ENCODE results near the gene ABAT. TPM values are rescaled to one million over a fixed set of nuclear protein-coding genes. Genes with fewer than 3 reads are reported as not detected.

The ABAT gene
- total and polyA plus RNA-seq, 2 of the 8 experiments (the other 6 are each of a cell fraction or from before 2014, with no cell fraction given): 6.4 to 8.4 TPM

- Histone ChIP-seq H4K8ac (ENCODE audit: extremely low read depth, insufficient read depth, low read length) (no peak overlapping the region), H3K23me2 (ENCODE audit: low read depth, low read length) (no peaks in the 10 kb centered on the region), H3K56ac (replicated peaks; ENCODE audit: insufficient read length, low read depth, low read length) (no peak overlapping the region), H2BK15ac (ENCODE audit: low read length) (no peak overlapping the region), H2AFZ (ENCODE audit: low read length) (no peak overlapping the region), H4K20me1 (replicated peaks in 1 of 2; ENCODE audit: control insufficient read depth in 1 of 2, insufficient read depth in 2 of 2, low read length in 2 of 2) (no peaks in the 10 kb centered on the region), H2AK5ac (ENCODE audit: low read depth, low read length) (no peak overlapping the region), H2BK20ac (ENCODE audit: low read length) (no peak overlapping the region), H3K36me3 (ENCODE audit: control insufficient read depth in 2 of 4, insufficient read depth in 4 of 4, low read length in 3 of 4) (no peaks in the 10 kb centered on the region), H4K91ac (replicated peaks; ENCODE audit: insufficient read length, low read length) (no peak overlapping the region), H2BK120ac (replicated peaks; ENCODE audit: low read depth, low read length) (no peak overlapping the region), H3K79me2 (ENCODE audit: control insufficient read depth in 1 of 2, insufficient read depth in 2 of 2, low read length in 2 of 2) (no peaks in the 10 kb centered on the region), H3K23ac (ENCODE audit: insufficient read length) (no peak overlapping the region), H4K5ac (ENCODE audit: insufficient read length, low read depth, low read length) (no peak overlapping the region), H3K27ac (ENCODE audit: low read depth, low read length) (no peak overlapping the region), H3K4ac (replicated peaks; ENCODE audit: insufficient read length, low read depth, low read length) (no peak overlapping the region), H3K4me1 (replicated peaks in 1 of 4; ENCODE audit: control insufficient read depth in 3 of 4, insufficient read depth in 4 of 4, low read length in 3 of 4) (peaks cover 0 to 13% (median 5%) of the 10 kb centered on the region in 4 experiments; a peak in 6 of 7 replicates), H3K4me2 (ENCODE audit: insufficient read depth in 1 of 2, low read depth in 2 of 2, low read length in 2 of 2) (no peak overlapping the region), H2BK5ac (ENCODE audit: low read depth, low read length) (no peak overlapping the region), H3K14ac (ENCODE audit: insufficient read length) (no peak overlapping the region), H3K9ac (replicated peaks in 1 of 4; ENCODE audit: extremely low read depth in 1 of 4, low read depth in 3 of 4, low read length in 3 of 4) (no peak overlapping the region), H3K4me3 (ENCODE audit: extremely low read depth in 1 of 4, insufficient read depth in 2 of 4, low read depth in 3 of 4, low read length in 4 of 4) (no peak overlapping the region), H2BK12ac (ENCODE audit: low read depth, low read length) (no peak overlapping the region), H3K79me1 (ENCODE audit: low read depth, low read length) (no peaks in the 10 kb centered on the region), H3K27me3 (replicated peaks in 1 of 4; ENCODE audit: control insufficient read depth in 3 of 4, extremely low read depth in 1 of 4, insufficient read depth in 3 of 4, low read length in 3 of 4) (no peaks in the 10 kb centered on the region), H3K9me3 (ENCODE audit: insufficient read depth in 2 of 2, low read depth in 1 of 2, low read length in 1 of 2) (no peaks in the 10 kb centered on the region), H3K18ac (ENCODE audit: extremely low read depth, low read length) (no peak overlapping the region)
- FAIRE-seq (no peak), DNase-seq (ENCODE audit: low read depth in 1 of 2, low spot score in 2 of 2) (no peak)
- WGBS, 2 experiments (ENCODE audit: extremely low coverage in 1 of 2, insufficient coverage in 1 of 2, insufficient read length in 1 of 2, insufficient replicate concordance in 2 of 2, low coverage in 1 of 2, low lambda C conversion rate in 2 of 2, missing lambda C conversion rate in 1 of 2): 77% methylated on average over 7 of the region's 7 CpGs; no CpG with 5 or more reads in 1 of the 2 experiments
- POLR2A ChIA-PET (ENCODE audit: partially characterized antibody): no interaction called here
- CTCF ChIA-PET (ENCODE audit: partially characterized antibody): interaction anchor here (0.5 to 1.1 kb wide), 2 partner anchors 49 to 61 kb away, joined by 3 read pairs; no protein-coding TSS in a partner anchor
Observed at GRCh38 chr16:8725513-8726178, 51.2 kb downstream of the ABAT start.
